Mucosa of descending colon (tissue), 3 donors: ENCODE measurements around the gene CTSZ. TPM values are rescaled to one million over a fixed set of nuclear protein-coding genes. Genes with fewer than 3 reads are reported as not detected.

ENCODE experiments used
- ATAC-seq: fragments of 200-7000 bp; cut with Tn5 transposase; one replicate; pipeline ENCODE4 v1.9.1; 2020; ENCODE audit warnings: mild to moderate bottlenecking, moderate library complexity
- DNase-seq, 3 donors: peaks; one replicate each; pipeline ENCODE4 v3.0.0-alpha.2; 2020
- H3K36me3 ChIP-seq: fragments of 200-600 bp; one replicate; pipeline ENCODE4 v1.8.0; 2021; ENCODE audit warnings: low read depth, mild to moderate bottlenecking
- H3K4me1 ChIP-seq: fragments of 200-600 bp; one replicate; pipeline ENCODE4 v1.8.0; 2021; ENCODE audit warnings: low read depth, mild to moderate bottlenecking
- H3K4me3 ChIP-seq: fragments of 200-600 bp; one replicate; pipeline ENCODE4 v1.8.0; 2021; ENCODE audit warnings: mild to moderate bottlenecking
- H3K9me3 ChIP-seq: fragments of 200-600 bp; one replicate; pipeline ENCODE4 v1.8.0; 2021; ENCODE audit warnings: mild to moderate bottlenecking
- CTCF ChIP-seq: fragments of 200-600 bp; IDR thresholded peaks from one replicate; pipeline ENCODE4 v1.8.0; 2022; ENCODE audit warnings: antibody characterized with exemption, mild to moderate bottlenecking
- intact Hi-C, 2 donors: fragments of 100-400 bp; cut with DNase I in 1 of 2; cut with micrococcal nuclease in 1 of 2; formaldehyde crosslinking; loops; one replicate each; pipeline versions ENCODE4 v1.11.0 to v1.11.1; 2022; cut with DNase I, micrococcal nuclease
- total RNA-seq, 3 donors: library from RNA; stranded (reverse); fragmentation: NEBNext Ultra II Directional in 2 of 3; extraction: Animal tissue kit (Norgen Biotek cat#: 25700) in 2 of 3; gene quantifications; one replicate each; pipeline versions ENCODE4 v1.2.1 to v1.2.4, GENCODE V29; 2021 to 2023
- donor health status: DM: no; HTN: no; CAD: no; lungs with moderate emphysema.
- donor health status: DM: no; HTN: no; CAD: no.
- donor health status: DM: no; HTN: yes; CAD: no.

Gene CTSZ
- total RNA-seq, 3 donors from 2014 or later = 269 to 272 (median 271) TPM

GRCh38 chr20:59047938-59048680 is 41.1 kb upstream of the CTSZ start:
- H3K9me3 ChIP-seq = no peaks in the 10 kb centered on the region
- ATAC-seq (peak; percentile 93), DNase-seq (peak in 1 of 3 donors; percentile 76)
- no peak overlapping the region for H3K4me3 ChIP-seq
- H3K36me3 ChIP-seq = no peaks in the 10 kb centered on the region
- intact Hi-C loops = no loop called here
- no peak for TF ChIP-seq CTCF
- H3K4me1 ChIP-seq = peaks cover 23% of the 10 kb centered on the region

- Histone ChIP-seq H3K9me3 (no peaks in the 10 kb centered on the region), H3K4me3 (no peak overlapping the region), H3K36me3 (no peaks in the 10 kb centered on the region), H3K4me1 (peaks cover 25% of the 10 kb centered on the region)
- no peak for TF ChIP-seq CTCF
- DNase-seq = no peak
- ATAC-seq = no peak
- intact Hi-C loops = no loop called here
Observed at GRCh38 chr20:59046862-59047261, 39.8 kb upstream of the CTSZ start.

GRCh38 chr20:59044796-59045195 is 37.7 kb upstream of the CTSZ start:
- DNase-seq (no peak), ATAC-seq (no peak)
- H3K4me1 ChIP-seq = peaks cover 38% of the 10 kb centered on the region
- intact Hi-C loops = no loop called here
- no peak for TF ChIP-seq CTCF
- H3K9me3 ChIP-seq = no peaks in the 10 kb centered on the region
- H3K36me3 ChIP-seq = no peaks in the 10 kb centered on the region
- H3K4me3 ChIP-seq = no peak overlapping the region

GRCh38 chr20:59044295-59044694 is 37.2 kb upstream of the CTSZ start:
- DNase-seq = no peak
- intact Hi-C loops = no loop called here
- no peak for TF ChIP-seq CTCF
- no peaks in the 10 kb centered on the region for H3K9me3 ChIP-seq
- no peak overlapping the region for H3K4me3 ChIP-seq
- H3K4me1 ChIP-seq = peaks cover 42% of the 10 kb centered on the region
- ATAC-seq = no peak
- H3K36me3 ChIP-seq = no peaks in the 10 kb centered on the region

GRCh38 chr20:59043698-59044097 is 36.6 kb upstream of the CTSZ start:
- no peak for TF ChIP-seq CTCF
- DNase-seq (no peak), ATAC-seq (no peak)
- Histone ChIP-seq H3K36me3 (no peaks in the 10 kb centered on the region), H3K9me3 (no peaks in the 10 kb centered on the region), H3K4me3 (no peak overlapping the region), H3K4me1 (peaks cover 44% of the 10 kb centered on the region)
- intact Hi-C loops = no loop called here
